Left ventricle myocardium inferior (tissue), 1 donor: ENCODE results near the gene VSTM2L. TPM values are rescaled to one million over a fixed set of nuclear protein-coding genes. Genes with fewer than 3 reads are reported as not detected.

Experiments used
- DNase-seq: peaks from one replicate; pipeline ENCODE4 v3.0.0-alpha.2; 2020
- H3K27ac ChIP-seq: fragments of 200-600 bp; replicated peaks from 2 replicates; pipeline ENCODE4 v1.8.0; 2021
- H3K27me3 ChIP-seq: fragments of 200-600 bp; 2 replicates; pipeline ENCODE4 v1.8.0; 2021; ENCODE audit warnings: low read depth
- H3K36me3 ChIP-seq: fragments of 200-600 bp; 2 replicates; pipeline ENCODE4 v1.8.0; 2021
- H3K4me1 ChIP-seq: fragments of 200-600 bp; 2 replicates; pipeline ENCODE4 v1.8.0; 2021
- H3K4me3 ChIP-seq: fragments of 200-600 bp; 2 replicates; pipeline ENCODE4 v1.8.0; 2021; ENCODE audit warnings: mild to moderate bottlenecking, moderate library complexity
- H3K9me3 ChIP-seq: fragments of 200-600 bp; replicated peaks from 2 replicates; pipeline ENCODE4 v1.8.0; 2021
- intact Hi-C: fragments of 100-400 bp; cut with micrococcal nuclease; formaldehyde crosslinking; loops from one replicate; pipeline ENCODE4 v1.11.0; 2022
- total RNA-seq: library from RNA; stranded (reverse); fragmentation: NEBNext Ultra II Directional; extraction: Animal tissue kit (Norgen Biotek cat#: 25700); gene quantifications from one replicate; pipeline ENCODE4 v1.2.1, GENCODE V29; 2021
- TF ChIP-seq, protein P1 (sequence below): fragments of 200-600 bp; IDR thresholded peaks from 2 replicates; pipeline ENCODE4 v1.8.0; 2021; ENCODE audit warnings: antibody characterized with exemption, mild to moderate bottlenecking, borderline replicate concordance
- donor health status: DM: no; HTN: yes; CAD: no; lungs with severe emphysema.

Gene VSTM2L
- total RNA-seq, 1 donor from 2014 or later, result 50.3 TPM

DNA sequence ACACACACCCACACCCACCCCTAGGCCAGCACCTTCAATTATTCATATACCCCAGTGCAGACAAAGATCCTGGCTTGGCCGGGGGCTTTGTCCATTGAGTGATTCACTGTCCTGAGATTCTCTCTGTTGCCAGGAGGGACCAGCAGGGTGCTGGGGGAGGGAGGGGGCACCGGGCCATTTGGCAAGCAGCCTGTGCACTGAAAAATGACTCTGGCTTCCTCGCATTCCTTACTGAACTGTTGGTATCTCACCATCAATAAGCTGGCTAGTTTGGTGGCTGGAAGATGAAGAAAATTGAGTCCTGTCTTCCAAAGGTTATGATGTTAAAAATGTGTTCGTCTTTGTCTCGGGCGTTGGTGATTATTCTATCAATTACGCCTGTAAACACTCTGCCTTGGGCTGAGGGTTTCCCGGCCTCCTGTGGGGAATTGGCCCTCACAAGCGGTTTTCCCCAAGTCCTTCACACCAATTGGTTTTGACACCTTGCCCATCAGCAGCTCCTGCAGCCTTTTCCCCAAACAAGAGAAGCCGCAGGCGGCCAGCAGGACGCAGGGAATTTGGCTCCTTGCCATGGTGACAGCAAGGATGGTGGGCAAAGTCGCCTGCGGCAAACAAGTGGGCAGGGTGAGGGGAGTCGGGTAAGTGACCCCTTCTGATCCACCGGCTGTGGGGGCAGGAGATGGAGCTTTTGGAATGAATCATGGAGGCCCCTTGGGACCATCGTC is 4.9 kb downstream of the VSTM2L start:
- DNase-seq, result no peak
- Histone ChIP-seq H3K4me3 (no peak overlapping the region), H3K27ac (no peak overlapping the region), H3K27me3 (peaks cover 95% of the 10 kb centered on the region), H3K4me1 (peaks cover 16% of the 10 kb centered on the region), H3K9me3 (no peaks in the 10 kb centered on the region), H3K36me3 (no peaks in the 10 kb centered on the region)
- intact Hi-C loops, result no loop called here
- TF ChIP-seq, protein P1, sequence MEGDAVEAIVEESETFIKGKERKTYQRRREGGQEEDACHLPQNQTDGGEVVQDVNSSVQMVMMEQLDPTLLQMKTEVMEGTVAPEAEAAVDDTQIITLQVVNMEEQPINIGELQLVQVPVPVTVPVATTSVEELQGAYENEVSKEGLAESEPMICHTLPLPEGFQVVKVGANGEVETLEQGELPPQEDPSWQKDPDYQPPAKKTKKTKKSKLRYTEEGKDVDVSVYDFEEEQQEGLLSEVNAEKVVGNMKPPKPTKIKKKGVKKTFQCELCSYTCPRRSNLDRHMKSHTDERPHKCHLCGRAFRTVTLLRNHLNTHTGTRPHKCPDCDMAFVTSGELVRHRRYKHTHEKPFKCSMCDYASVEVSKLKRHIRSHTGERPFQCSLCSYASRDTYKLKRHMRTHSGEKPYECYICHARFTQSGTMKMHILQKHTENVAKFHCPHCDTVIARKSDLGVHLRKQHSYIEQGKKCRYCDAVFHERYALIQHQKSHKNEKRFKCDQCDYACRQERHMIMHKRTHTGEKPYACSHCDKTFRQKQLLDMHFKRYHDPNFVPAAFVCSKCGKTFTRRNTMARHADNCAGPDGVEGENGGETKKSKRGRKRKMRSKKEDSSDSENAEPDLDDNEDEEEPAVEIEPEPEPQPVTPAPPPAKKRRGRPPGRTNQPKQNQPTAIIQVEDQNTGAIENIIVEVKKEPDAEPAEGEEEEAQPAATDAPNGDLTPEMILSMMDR, result no peak

- Histone ChIP-seq H3K4me3 (no peak overlapping the region), H3K4me1 (peaks cover 22% of the 10 kb centered on the region), H3K27ac (no peak overlapping the region), H3K27me3 (peaks cover 95% of the 10 kb centered on the region), H3K36me3 (no peaks in the 10 kb centered on the region), H3K9me3 (no peaks in the 10 kb centered on the region)
- TF ChIP-seq, protein P1, result no peak
- intact Hi-C loops, result no loop called here
- DNase-seq, result no peak
These were observed 8.3 kb downstream of the VSTM2L start for GRCh38 chr20:37911261-37911660.

- no peak overlapping the region for H3K27ac ChIP-seq
- DNase-seq, result peak; percentile 66
- intact Hi-C loops, result no loop called here
- TF ChIP-seq, protein P1, result no peak
- no peak overlapping the region for H3K4me3 ChIP-seq
- H3K4me1 ChIP-seq, result peaks cover 25% of the 10 kb centered on the region
- H3K36me3 ChIP-seq, result no peaks in the 10 kb centered on the region
- H3K27me3 ChIP-seq, result peaks cover 95% of the 10 kb centered on the region
- no peaks in the 10 kb centered on the region for H3K9me3 ChIP-seq
These were observed 8.9 kb downstream of the VSTM2L start for GRCh38 chr20:37911838-37912281.

DNA sequence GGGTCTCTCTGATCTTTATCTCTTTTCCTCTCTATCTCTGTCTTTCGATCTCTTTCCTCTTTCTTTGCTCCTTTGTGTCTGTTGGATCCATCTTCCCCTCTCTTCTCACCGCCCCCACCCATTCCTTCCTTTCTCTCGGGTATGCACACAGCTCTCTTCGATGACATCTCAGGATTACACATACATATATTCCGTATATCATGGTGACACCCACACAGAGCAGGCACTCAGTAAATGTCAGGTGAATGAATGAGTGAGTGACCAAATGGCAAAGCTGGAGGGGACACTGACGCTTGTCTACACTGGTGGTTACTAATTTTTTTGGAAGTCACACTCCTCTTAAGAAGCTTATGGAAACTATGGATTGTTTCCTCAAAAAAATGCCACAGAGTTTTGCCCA is 9.9 kb downstream of the VSTM2L start:
- peaks cover 98% of the 10 kb centered on the region for H3K27me3 ChIP-seq
- H3K27ac ChIP-seq, result no peak overlapping the region
- DNase-seq, result no peak

DNA sequence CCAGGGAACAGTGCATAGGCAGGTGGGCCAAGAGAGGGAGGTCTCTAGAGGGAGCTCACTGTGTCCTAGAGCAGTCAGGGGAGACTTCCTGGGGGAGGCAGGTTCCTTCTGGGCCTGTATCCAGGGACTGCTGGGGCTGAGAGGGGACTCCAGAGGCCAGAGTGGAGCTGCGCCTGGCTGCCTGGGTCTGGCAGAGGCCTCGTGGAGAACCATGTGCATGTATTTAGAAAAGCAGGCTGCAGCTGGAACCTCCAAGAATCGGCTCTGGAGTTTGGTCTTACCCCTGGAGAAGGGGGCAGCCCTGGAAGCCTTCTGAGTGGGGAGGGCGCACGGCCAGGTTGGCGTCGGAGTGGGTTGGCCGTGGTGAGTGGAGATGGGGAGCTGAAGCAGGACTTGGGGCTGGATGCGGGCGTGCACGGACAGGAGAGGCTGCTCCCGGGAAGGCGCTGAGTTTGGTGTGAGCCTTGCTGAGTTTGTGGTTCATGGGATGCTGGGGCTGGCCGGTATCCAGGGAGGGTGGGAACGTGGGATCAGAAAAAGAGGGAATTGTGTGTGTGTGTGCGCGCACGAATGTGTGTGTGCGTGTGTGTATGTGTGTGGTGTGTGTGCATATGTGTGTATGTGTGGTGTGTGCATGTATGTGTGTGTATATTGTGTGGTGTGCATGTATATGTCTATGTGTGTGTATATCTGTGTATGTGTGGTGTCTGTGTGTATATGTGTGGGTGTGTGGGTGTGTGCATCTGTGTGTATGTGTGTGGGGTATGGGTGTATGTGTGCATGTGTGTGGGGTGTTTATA is 10.8 kb downstream of the VSTM2L start:
- Histone ChIP-seq H3K27ac (no peak overlapping the region), H3K4me3 (no peak overlapping the region), H3K36me3 (no peaks in the 10 kb centered on the region)

More for the DNA sequence above, 9.9 kb downstream of the VSTM2L start:
- intact Hi-C loops, result no loop called here
- TF ChIP-seq, protein P1, result no peak
- Histone ChIP-seq H3K36me3 (no peaks in the 10 kb centered on the region), H3K9me3 (no peaks in the 10 kb centered on the region), H3K4me1 (peaks cover 21% of the 10 kb centered on the region), H3K4me3 (no peak overlapping the region)

More for the DNA sequence above, 10.8 kb downstream of the VSTM2L start:
- intact Hi-C loops, result no loop called here
- Histone ChIP-seq H3K9me3 (no peaks in the 10 kb centered on the region), H3K27me3 (peaks cover 98% of the 10 kb centered on the region), H3K4me1 (peaks cover 19% of the 10 kb centered on the region)
- TF ChIP-seq, protein P1, result no peak
- no peak for DNase-seq
